GM12878 (cell line): Measurements from ENCODE around the gene GGNBP2. TPM values are rescaled to one million over a fixed set of nuclear protein-coding genes. Genes with fewer than 3 reads are reported as not detected.

Experiments used
- ATAC-seq: fragments of 200-7000 bp; cut with Tn5 transposase; 3 replicates; pipeline ENCODE4 v1.9.1; 2020; ENCODE audit warnings: mild to moderate bottlenecking, moderate library complexity
- BruUV-seq: library from RNA; stranded (reverse); fragments of 400-500 nt; replicated peaks from 2 replicates; lab custom pipeline; 2021; lab: Mats Ljungman, UMichigan
- CTCF ChIA-PET: fragments of 300-600 bp; sonication (Branson Sonifier 250); formaldehyde crosslinking; extraction: SDS; loops from one replicate; lab custom pipeline; 2021; ENCODE audit warnings: inconsistent platforms; lab: Yijun Ruan, JAX
- POLR2A ChIA-PET: fragments of 350-600 bp; formaldehyde crosslinking; extraction: SDS; loops from one replicate; lab custom pipeline; 2021; ENCODE audit warnings: inconsistent platforms; lab: Charles Lee
- RAD21 ChIA-PET: fragments of 300-600 bp; sonication (Branson Sonifier 250); formaldehyde crosslinking; loops from one replicate; lab custom pipeline; 2023; ENCODE audit warnings: antibody characterized with exemption; ENCODE audit not compliant: unreplicated experiment; lab: Charles Lee
- SMC1A ChIA-PET: fragments of 300-600 bp; sonication (Branson Sonifier 250); formaldehyde crosslinking; loops from one replicate; lab custom pipeline; 2023; ENCODE audit not compliant: unreplicated experiment, uncharacterized antibody; lab: Charles Lee
- DNase-seq: peaks from one replicate; pipeline ENCODE4 v3.0.0-alpha.2; 2011; ENCODE audit warnings: low read depth, low spot score
- FAIRE-seq: peaks from 3 replicates; lab custom pipeline; 2011; peaks lifted over from hg19 to GRCh38; lab: Jason Lieb, UNC
- H2AFZ ChIP-seq: 2 replicates; pipeline ENCODE4 v1.6.0; 2011; ENCODE audit warnings: low read depth, low read length, control low read depth; ENCODE audit not compliant: control insufficient read depth
- H3K27ac ChIP-seq: 2 replicates; pipeline ENCODE4 v1.5.1; 2011; ENCODE audit warnings: control low read depth; ENCODE audit not compliant: control insufficient read depth, insufficient read depth
- H3K27me3 ChIP-seq, 2 experiments: replicated peaks in 1 of 2; 2 replicates each; pipeline versions ENCODE4 v1.6.0 to v1.6.1; 2011; ENCODE audit warnings: low read length in 1 of 2; ENCODE audit not compliant: control insufficient read depth in 2 of 2, insufficient read depth in 2 of 2
- H3K36me3 ChIP-seq, 2 experiments: 2 replicates each; pipeline ENCODE4 v1.5.1; 2011; ENCODE audit warnings: low read length in 1 of 2; ENCODE audit not compliant: control insufficient read depth in 2 of 2, insufficient read depth in 2 of 2
- H3K4me1 ChIP-seq: 2 replicates; pipeline ENCODE4 v1.6.1; 2011; ENCODE audit warnings: mild to moderate bottlenecking, low read length, moderate library complexity, mixed read lengths; ENCODE audit not compliant: control insufficient read depth, insufficient read depth
- H3K4me2 ChIP-seq: 2 replicates; pipeline ENCODE4 v1.6.0; 2011; ENCODE audit warnings: control low read depth; ENCODE audit not compliant: control insufficient read depth, insufficient read depth
- H3K4me3 ChIP-seq: fragments of 200-600 bp; sonication (generic); 2 replicates; pipeline ENCODE4 v1.5.1; 2016
- H3K79me2 ChIP-seq: 2 replicates; pipeline ENCODE4 v1.6.0; 2011; ENCODE audit warnings: low read length; ENCODE audit not compliant: control insufficient read depth, insufficient read depth
- H3K9ac ChIP-seq: 2 replicates; pipeline ENCODE4 v1.8.0; 2011; ENCODE audit warnings: low read length, control low read depth, mixed read lengths; ENCODE audit not compliant: control insufficient read depth, insufficient read depth
- H3K9me3 ChIP-seq: replicated peaks from 3 replicates; pipeline ENCODE4 v1.5.1; 2011; ENCODE audit warnings: mild to moderate bottlenecking, low read length; ENCODE audit not compliant: control insufficient read depth, insufficient read depth
- H4K20me1 ChIP-seq: 2 replicates; pipeline ENCODE4 v1.6.0; 2011; ENCODE audit not compliant: control insufficient read depth, insufficient read depth
- BRCA1 ChIP-seq: IDR thresholded peaks from 2 replicates; pipeline ENCODE4 v1.6.1; 2011; ENCODE audit warnings: low read depth, low read length, improper control_type of control experiment
- EGR1 ChIP-seq, 2 experiments: IDR thresholded peaks; 1 replicate in 1 of 2; 2 replicates in 1 of 2; pipeline ENCODE4 v1.6.1; 2011 to 2012; ENCODE audit warnings: low read depth in 2 of 2, low read length in 2 of 2, borderline replicate concordance in 1 of 2, mild to moderate bottlenecking in 1 of 2, moderate library complexity in 1 of 2
- FOXK2 ChIP-seq: fragments of 450-650 bp; IDR thresholded peaks from 2 replicates; pipeline ENCODE4 v1.6.1; 2017; ENCODE audit warnings: mild to moderate bottlenecking, moderate library complexity
- PML ChIP-seq: IDR thresholded peaks from 2 replicates; pipeline ENCODE4 v1.6.1; 2012; ENCODE audit warnings: low read length, inconsistent platforms
- ZNF207 ChIP-seq: fragments of 450-650 bp; IDR thresholded peaks from 2 replicates; pipeline ENCODE4 v1.6.1; 2014; ENCODE audit warnings: antibody characterized with exemption, mild to moderate bottlenecking, borderline replicate concordance
- WGBS: methylation state at CpG from one replicate; pipeline ENCODE4 v1.1.6; 2016; ENCODE audit warnings: low lambda C conversion rate; ENCODE audit not compliant: insufficient replicate concordance, insufficient coverage; ENCODE audit errors: missing lambda C conversion rate; 5-methylcytosine and 5-hydroxymethylcytosine counted together
- in situ Hi-C: fragments of 300-500 bp; cut with MboI; formaldehyde crosslinking; loops from 9 replicates; pipeline ENCODE4 v1.14.3; 2018; ENCODE audit warnings: mixed read lengths
- intact Hi-C: fragments of 100-400 bp; cut with micrococcal nuclease; formaldehyde crosslinking; loops from one replicate; pipeline ENCODE4 v1.14.2; 2022; ENCODE audit not compliant: unreplicated experiment
- polyA plus RNA-seq, 11 experiments: library from polyadenylated mRNA; depleted of rRNA in 4 of 11; unstranded in 6 of 11; stranded (reverse) in 5 of 11; fragments of >200 nt; fragmentation: Nextera tagmentation in 4 of 11; fragmentation: Illumina TruSeq in 1 of 11; extraction: Ambion mirVana in 4 of 11; extraction: Trizol in 1 of 11; gene quantifications; 1 replicate in 1 of 11; 2 replicates in 10 of 11; pipeline versions ENCODE4 v1.2.1 to v1.2.3, GENCODE V29; 2011 to 2016; ENCODE audit warnings: inconsistent platforms in 2 of 11, missing spikeins in 2 of 11, low read depth in 1 of 11
- total RNA-seq, 4 experiments: library from RNA; depleted of rRNA in 3 of 4; stranded (reverse); fragments of >200 nt in 3 of 4; fragmentation: Illumina TruSeq in 1 of 4; extraction: Trizol in 1 of 4; gene quantifications; 2 replicates each; pipeline versions ENCODE4 v1.2.1 to v1.2.3, GENCODE V29; 2013 to 2021

GGNBP2 gene
- total and polyA plus RNA-seq, 10 of the 15 experiments (the other 5 are each of a cell fraction or from before 2014, with no cell fraction given) = 36.3 to 82.0 (median 50.0) TPM

- Histone ChIP-seq H4K20me1 (no peaks in the 10 kb centered on the region; the same call in 1 of the 2 replicates), H3K27me3 (no peaks in the 10 kb centered on the region), H3K79me2 (no peaks in the 10 kb centered on the region; the same call in 1 of the 2 replicates), H3K4me1 (no peaks in the 10 kb centered on the region), H3K36me3 (peaks cover 3 to 10% of the 10 kb centered on the region in 2 experiments; a peak in 3 of 4 replicates), H3K9ac (no peak overlapping the region)
- ATAC-seq (no peak), DNase-seq (no peak), FAIRE-seq (no peak)
- in situ Hi-C loops (no loop called here), intact Hi-C loops (no loop called here)
- RAD21 ChIA-PET = no interaction called here
- TF ChIP-seq BRCA1 (no peak), PML (no peak), ZNF207 (no peak), FOXK2 (no peak)
- TF ChIP-seq, all 136 proteins: peak for 0
- no peaks in the 10 kb centered on the region for H3K9me3 ChIP-seq
- ChIA-PET SMC1A (no interaction called here), CTCF (no interaction called here), POLR2A (no interaction called here)
- no TSS peak for BruUV-seq
- WGBS = 95% methylated on average over 12 of the region's 12 CpGs
- H3K27ac ChIP-seq = no peak overlapping the region
- H3K4me2 ChIP-seq = no peak overlapping the region
- H2AFZ ChIP-seq = no peak overlapping the region
- no peak overlapping the region for H3K4me3 ChIP-seq
These were observed 30.3 kb downstream of the GGNBP2 start for GRCh38 chr17:36575028-36575427.

- no peaks in the 10 kb centered on the region for H3K4me1 ChIP-seq
- ChIA-PET POLR2A (no interaction called here), RAD21 (no interaction called here), CTCF (no interaction called here)
- no peaks in the 10 kb centered on the region for H3K27me3 ChIP-seq
- no peak overlapping the region for H3K4me3 ChIP-seq
- no peaks in the 10 kb centered on the region for H3K9me3 ChIP-seq
- H3K9ac ChIP-seq = no peak overlapping the region
- no peak overlapping the region for H3K4me2 ChIP-seq
- intact Hi-C loops = no loop called here
- H3K36me3 ChIP-seq = peaks cover 6 to 10% of the 10 kb centered on the region in 2 experiments
- no peaks in the 10 kb centered on the region; the same call in 1 of the 2 replicates for H4K20me1 ChIP-seq
- no peak for DNase-seq
- FAIRE-seq = no peak
- H3K79me2 ChIP-seq = no peaks in the 10 kb centered on the region; the same call in 1 of the 2 replicates
- ATAC-seq = no peak
- TF ChIP-seq EGR1 (IDR thresholded peaks at IDR 0.05; ENCODE audit: borderline replicate concordance in 1 of 2, low read depth in 2 of 2, low read length in 2 of 2) = no peak
- TF ChIP-seq, all 136 proteins: peak for 0
- Histone ChIP-seq H2AFZ (no peak overlapping the region), H3K27ac (no peak overlapping the region)
- in situ Hi-C loops = no loop called here
- SMC1A ChIA-PET = interaction anchor here (1.1 kb wide), 1 partner anchor 11 kb away, joined by 3 read pairs; no protein-coding TSS in a partner anchor
- BruUV-seq = no TSS peak
- WGBS = 97% methylated on average over 2 of the region's 2 CpGs
These were observed 32.1 kb downstream of the GGNBP2 start for GRCh38 chr17:36576793-36577192.
